Measurements from ENCODE around the gene BPIFB1. TPM values are rescaled to one million over a fixed set of nuclear protein-coding genes. Genes with fewer than 3 reads are reported as not detected.

The BPIFB1 gene
- polyA plus RNA-seq, 1 donor (not counting 4 experiments of a cell fraction or from before 2014, with no cell fraction given): not detected

- Histone ChIP-seq H3K4me1 (ENCODE audit: control insufficient read depth, extremely low read depth, insufficient read depth, low read length) (no peaks in the 10 kb centered on the region), H3K36me3 (ENCODE audit: control insufficient read depth in 2 of 2, extremely low read depth in 1 of 2, insufficient read depth in 2 of 2, low read length in 2 of 2) (no peaks in the 10 kb centered on the region), H3K27ac (ENCODE audit: control insufficient read depth, insufficient read depth, low read length) (no peak overlapping the region), H3K79me2 (ENCODE audit: control insufficient read depth, insufficient read depth, low read length) (no peaks in the 10 kb centered on the region), H3K4me3 (ENCODE audit: control insufficient read depth in 2 of 3, extremely low read depth in 1 of 3, insufficient read depth in 2 of 3, low read depth in 1 of 3, low read length in 3 of 3) (no peak overlapping the region), H3K27me3 (ENCODE audit: control insufficient read depth, extremely low read depth, insufficient read depth, low read length) (peaks cover 12% of the 10 kb centered on the region), H2AFZ (ENCODE audit: control insufficient read depth, low read length) (no peak overlapping the region), H3K9ac (ENCODE audit: control insufficient read depth, extremely low read depth, insufficient read depth, low read length) (no peak overlapping the region), H3K9me1 (ENCODE audit: control insufficient read depth, extremely low read depth, insufficient read depth, low read length) (no peaks in the 10 kb centered on the region), H4K20me1 (ENCODE audit: control insufficient read depth, extremely low read depth, insufficient read depth, low read length) (no peaks in the 10 kb centered on the region), H3K9me3 (ENCODE audit: control insufficient read depth, low read depth, low read length) (no peaks in the 10 kb centered on the region), H3K4me2 (ENCODE audit: control insufficient read depth, extremely low read depth, insufficient read depth, low read depth, low read length) (no peak overlapping the region)
- no peak for DNase-seq (ENCODE audit: low read depth, low spot score)
- dilution Hi-C loops (cut with MboI; ENCODE audit: extremely low pct_ligation_motif_present, low sequenced_read_pairs): no loop called here
- no peak for FAIRE-seq
- no peak for TF ChIP-seq EZH2 (IDR thresholded peaks at IDR 0.05; ENCODE audit: low read length)
- TF ChIP-seq CTCF (optimal IDR thresholded peaks at IDR 0.05 in 1 of 3, IDR thresholded peaks at IDR 0.05 in 1 of 3, conservative IDR thresholded peaks at IDR 0.05 in 1 of 3; ENCODE audit: extremely low read depth in 1 of 3, insufficient read depth in 2 of 3, low read length in 3 of 3): no peak
Observed at GRCh38 chr20:33278700-33279099, 4.3 kb upstream of the BPIFB1 start.

DNA sequence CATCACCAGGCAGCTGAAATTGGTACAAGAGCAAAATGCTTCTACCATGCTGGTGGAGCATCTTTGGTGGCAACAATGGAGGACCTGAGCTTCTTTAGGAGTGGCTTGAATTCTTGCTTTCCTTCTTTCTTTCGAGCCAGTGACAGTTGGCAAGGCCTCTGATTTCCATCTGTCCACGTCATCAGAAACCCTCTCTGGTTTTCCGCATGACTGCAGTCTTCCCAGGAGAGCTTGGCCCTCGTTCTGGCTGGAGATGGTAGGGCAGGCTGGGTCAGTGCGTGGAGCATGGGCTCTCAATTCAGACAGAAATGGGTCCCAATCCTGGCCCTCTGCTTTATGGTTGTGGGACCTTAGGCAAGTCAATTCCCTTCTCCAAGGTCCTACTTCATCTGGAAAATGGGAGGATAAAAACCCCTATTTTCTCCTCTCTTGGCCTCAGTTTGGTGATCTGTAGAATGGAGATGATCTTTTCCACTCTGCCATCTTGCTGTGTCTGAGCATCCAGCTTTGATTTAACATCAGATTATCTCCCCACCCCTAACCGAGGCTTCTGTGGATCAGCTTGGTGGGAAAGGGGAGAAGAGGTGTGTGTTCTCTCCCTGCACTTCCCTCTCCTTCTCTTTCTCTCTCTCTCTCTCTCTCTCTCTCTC is 3.6 kb upstream of the BPIFB1 start:
- Histone ChIP-seq H4K20me1 (ENCODE audit: control insufficient read depth, extremely low read depth, insufficient read depth, low read length) (no peaks in the 10 kb centered on the region), H3K9ac (ENCODE audit: control insufficient read depth, extremely low read depth, insufficient read depth, low read length) (no peak overlapping the region), H3K4me2 (ENCODE audit: control insufficient read depth, extremely low read depth, insufficient read depth, low read depth, low read length) (no peak overlapping the region), H3K27me3 (ENCODE audit: control insufficient read depth, extremely low read depth, insufficient read depth, low read length) (peaks cover 12% of the 10 kb centered on the region), H3K9me3 (ENCODE audit: control insufficient read depth, low read depth, low read length) (no peaks in the 10 kb centered on the region), H2AFZ (ENCODE audit: control insufficient read depth, low read length) (no peak overlapping the region), H3K4me3 (ENCODE audit: control insufficient read depth in 2 of 3, extremely low read depth in 1 of 3, insufficient read depth in 2 of 3, low read depth in 1 of 3, low read length in 3 of 3) (no peak overlapping the region), H3K36me3 (ENCODE audit: control insufficient read depth in 2 of 2, extremely low read depth in 1 of 2, insufficient read depth in 2 of 2, low read length in 2 of 2) (no peaks in the 10 kb centered on the region), H3K79me2 (ENCODE audit: control insufficient read depth, insufficient read depth, low read length) (no peaks in the 10 kb centered on the region), H3K4me1 (ENCODE audit: control insufficient read depth, extremely low read depth, insufficient read depth, low read length) (no peaks in the 10 kb centered on the region), H3K9me1 (ENCODE audit: control insufficient read depth, extremely low read depth, insufficient read depth, low read length) (no peaks in the 10 kb centered on the region), H3K27ac (ENCODE audit: control insufficient read depth, insufficient read depth, low read length) (no peak overlapping the region)
- DNase-seq (ENCODE audit: low read depth, low spot score) (no peak), FAIRE-seq (no peak)
- no peak for TF ChIP-seq CTCF (optimal IDR thresholded peaks at IDR 0.05 in 1 of 3, IDR thresholded peaks at IDR 0.05 in 1 of 3, conservative IDR thresholded peaks at IDR 0.05 in 1 of 3; ENCODE audit: extremely low read depth in 1 of 3, insufficient read depth in 2 of 3, low read length in 3 of 3)
- no peak for TF ChIP-seq EZH2 (IDR thresholded peaks at IDR 0.05; ENCODE audit: low read length)
- dilution Hi-C loops (cut with MboI; ENCODE audit: extremely low pct_ligation_motif_present, low sequenced_read_pairs): no loop called here
